Gastrocnemius medialis (tissue), 4 donors: ENCODE measurements around the gene SLC5A2.

ENCODE experiments used
- CTCF ChIP-seq, 5 experiments: fragments of 450-650 bp in 3 of 5; fragments of 200-600 bp in 2 of 5; sonication (generic) in 2 of 5; IDR thresholded peaks in 4 of 5; conservative IDR thresholded peaks in 1 of 5; 1 replicate in 4 of 5; 2 replicates in 1 of 5; pipeline ENCODE4 v1.5.1; 2016 to 2019; ENCODE audit warnings: antibody characterized with exemption in 5 of 5, mild to moderate bottlenecking in 3 of 5, moderate library complexity in 3 of 5
- POLR2A ChIP-seq, 2 donors: fragments of 450-650 bp; IDR thresholded peaks; one replicate each; pipeline ENCODE4 v1.6.1; 2017; ENCODE audit warnings: antibody characterized with exemption in 2 of 2, mild to moderate bottlenecking in 2 of 2, moderate library complexity in 2 of 2

DNA sequence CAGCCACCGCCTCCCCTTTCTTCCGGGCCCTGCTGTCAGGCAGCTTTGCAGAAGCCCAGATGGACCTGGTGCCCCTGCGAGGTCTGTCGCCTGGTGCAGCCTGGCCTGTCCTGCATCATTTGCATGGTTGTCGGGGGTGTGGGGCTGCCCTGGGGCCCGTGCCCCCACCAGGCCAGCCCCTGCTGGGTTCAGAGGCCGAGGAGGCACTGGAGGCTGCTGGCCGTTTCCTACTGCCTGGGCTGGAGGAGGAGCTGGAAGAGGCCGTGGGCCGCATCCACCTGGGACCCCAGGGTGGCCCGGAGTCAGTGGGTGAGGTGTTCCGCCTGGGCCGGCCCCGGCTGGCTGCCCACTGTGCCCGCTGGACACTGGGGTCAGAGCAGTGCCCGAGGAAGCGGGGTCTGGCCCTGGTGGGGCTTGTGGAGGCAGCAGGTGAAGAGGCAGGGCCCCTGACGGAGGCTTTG lies 16.5 kb upstream of the SLC5A2 start:
- no peak for TF ChIP-seq CTCF (IDR thresholded peaks at IDR 0.05 in 4 of 5, conservative IDR thresholded peaks at IDR 0.05 in 1 of 5)
- TF ChIP-seq POLR2A (IDR thresholded peaks at IDR 0.05), result no peak
